ENCODE measurements around the gene LBX2.

Gene LBX2

DNA sequence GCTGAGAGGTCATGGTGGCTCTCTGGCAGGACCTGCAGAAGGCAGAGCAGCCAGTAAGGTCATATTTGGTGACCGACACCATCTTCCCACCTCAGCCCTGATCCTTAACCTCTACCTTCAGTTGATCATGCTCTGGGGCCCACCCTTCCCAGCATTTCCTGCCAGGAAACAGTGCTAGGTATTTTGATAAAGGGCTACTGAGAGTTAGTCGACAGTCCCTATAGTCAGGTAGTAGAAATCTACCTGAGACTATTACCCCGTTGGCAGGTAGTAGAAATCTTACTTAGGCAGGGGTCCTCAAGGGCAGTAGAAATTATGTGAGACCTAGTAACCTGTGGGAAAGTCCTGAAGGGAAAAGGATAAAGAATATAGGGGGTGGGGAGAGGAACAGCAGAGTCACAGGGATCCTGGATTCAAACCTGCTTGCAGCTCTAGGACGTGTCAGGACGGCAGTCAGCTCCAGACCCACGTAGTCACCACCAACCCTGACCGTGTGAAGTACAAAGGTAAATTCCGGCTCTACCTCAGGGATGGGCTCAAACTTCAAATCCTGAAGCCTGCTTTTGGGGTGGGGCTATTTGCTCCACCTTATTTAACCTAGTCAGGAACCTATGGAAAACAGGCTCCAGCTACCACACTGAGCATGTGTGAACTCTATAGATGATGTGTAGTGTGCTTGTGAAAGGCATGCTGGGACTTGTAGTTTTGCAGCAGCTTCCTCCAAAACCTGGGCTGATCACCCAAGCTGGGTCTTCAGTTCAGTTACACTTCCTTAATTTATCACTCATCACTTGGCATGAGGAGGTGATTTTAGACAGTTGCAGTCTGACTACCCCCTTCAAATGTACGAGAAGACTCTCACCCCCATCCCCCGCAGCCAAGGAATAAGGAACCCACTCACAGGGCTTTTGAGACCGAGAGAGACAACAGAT is 26.6 kb upstream of the LBX2 start, which contains the start of gene DQX1:
TSS of gene DQX1 (minus strand) at position 515 of the 932 bp plus-strand sequence. CDS start at position 13, 502 bp downstream.
- DNase-seq (ENCODE audit: low read depth): no peak

DNA sequence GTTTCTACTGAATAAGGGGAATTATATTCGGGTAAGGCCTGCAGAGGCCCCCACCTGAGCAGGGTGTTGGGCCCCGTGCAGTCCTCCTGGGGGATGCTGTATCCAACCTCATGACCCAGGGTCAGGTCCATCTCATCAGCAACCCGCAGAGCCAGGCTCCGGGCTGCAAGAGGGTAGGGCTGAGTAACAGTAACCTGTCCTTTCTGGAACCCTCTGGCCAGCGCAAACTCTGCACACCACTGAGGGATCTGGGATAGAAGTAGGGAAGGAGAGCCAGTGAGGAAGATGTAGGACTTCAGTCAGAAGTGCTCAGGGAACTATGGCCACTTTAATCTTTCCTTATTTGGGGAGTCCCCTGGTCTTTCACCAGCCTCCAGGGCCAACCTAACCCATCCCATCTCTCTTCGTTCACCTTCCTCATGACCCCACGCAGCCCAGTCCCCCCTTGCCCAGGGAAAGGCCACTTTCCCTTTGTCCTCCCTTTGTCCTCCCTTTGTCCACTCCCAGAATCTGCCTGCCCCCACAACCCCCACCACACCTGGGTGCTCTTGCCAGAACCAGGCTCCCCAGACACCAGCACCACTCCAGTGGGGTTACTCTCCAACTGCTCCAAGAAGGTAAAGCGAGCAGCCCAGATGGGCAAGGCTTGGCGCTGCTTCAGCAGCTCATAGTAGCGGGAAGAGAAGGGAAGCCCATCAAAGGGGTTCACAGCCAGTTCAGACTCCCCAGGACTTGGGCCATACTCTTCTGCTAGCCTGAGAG is 25.7 kb upstream of the LBX2 start:
- DNase-seq (ENCODE audit: low read depth): no peak

DNA sequence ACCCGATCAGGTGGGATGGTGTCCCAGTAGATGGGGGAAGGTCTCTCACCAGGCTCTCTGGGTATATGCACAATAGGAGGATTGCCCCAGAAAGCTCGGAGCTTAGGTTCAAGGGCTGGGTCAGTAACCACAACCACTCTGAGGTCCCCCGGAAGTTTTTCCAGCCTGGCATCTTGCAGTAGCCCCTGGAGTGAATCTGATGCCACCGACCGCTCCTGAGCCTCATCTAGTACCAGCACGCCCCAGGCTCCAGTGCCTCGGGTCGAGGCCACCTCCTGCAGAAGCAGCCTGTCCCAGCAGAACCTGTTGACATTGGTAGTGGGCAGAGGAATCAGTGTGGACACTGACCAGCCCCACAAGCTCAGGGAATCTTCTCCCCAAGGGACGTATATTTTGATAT is 24.6 kb upstream of the LBX2 start:
- DNase-seq (ENCODE audit: low read depth): no peak

DNA sequence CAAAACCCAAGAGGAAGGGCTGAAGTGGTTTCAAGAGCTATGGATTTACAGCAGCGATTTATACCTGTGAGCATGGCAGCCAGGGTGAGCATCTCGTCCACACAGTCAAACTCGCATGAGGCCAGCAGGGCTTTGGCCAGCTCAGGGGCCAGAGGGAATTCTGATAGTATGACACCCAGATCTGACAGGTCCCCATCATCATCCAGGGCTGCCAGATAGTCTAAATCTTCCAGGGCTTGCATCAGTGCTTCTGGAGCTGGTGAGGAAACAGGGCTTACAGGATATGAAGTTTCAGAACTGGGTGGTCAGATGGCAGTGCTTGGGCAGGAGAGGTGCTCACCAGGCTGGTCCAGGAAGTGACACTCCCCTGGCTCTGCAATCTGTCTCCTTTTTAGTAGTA is 23.1 kb upstream of the LBX2 start:
- DNase-seq (ENCODE audit: low read depth): no peak

DNA sequence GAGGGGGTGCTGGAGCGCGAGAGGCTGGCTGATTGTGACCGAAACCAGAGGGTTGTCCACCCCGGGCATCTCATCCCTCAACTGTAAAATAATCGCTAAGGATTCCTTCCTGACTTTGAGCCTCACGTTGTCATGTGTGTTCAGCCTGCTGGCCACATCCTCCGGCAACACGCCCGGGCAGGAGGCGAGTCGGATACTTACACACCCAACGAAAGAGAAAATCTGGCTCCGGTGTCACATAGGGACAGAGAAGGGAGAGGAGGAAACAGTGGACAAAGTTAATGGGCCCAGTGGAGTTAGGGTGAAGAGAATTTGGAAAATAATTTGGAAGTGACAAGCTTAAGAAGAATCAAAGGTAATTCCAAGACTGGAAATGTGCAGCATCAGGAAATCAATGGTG is 17.2 kb upstream of the LBX2 start:
- DNase-seq (ENCODE audit: low read depth): no peak

DNA sequence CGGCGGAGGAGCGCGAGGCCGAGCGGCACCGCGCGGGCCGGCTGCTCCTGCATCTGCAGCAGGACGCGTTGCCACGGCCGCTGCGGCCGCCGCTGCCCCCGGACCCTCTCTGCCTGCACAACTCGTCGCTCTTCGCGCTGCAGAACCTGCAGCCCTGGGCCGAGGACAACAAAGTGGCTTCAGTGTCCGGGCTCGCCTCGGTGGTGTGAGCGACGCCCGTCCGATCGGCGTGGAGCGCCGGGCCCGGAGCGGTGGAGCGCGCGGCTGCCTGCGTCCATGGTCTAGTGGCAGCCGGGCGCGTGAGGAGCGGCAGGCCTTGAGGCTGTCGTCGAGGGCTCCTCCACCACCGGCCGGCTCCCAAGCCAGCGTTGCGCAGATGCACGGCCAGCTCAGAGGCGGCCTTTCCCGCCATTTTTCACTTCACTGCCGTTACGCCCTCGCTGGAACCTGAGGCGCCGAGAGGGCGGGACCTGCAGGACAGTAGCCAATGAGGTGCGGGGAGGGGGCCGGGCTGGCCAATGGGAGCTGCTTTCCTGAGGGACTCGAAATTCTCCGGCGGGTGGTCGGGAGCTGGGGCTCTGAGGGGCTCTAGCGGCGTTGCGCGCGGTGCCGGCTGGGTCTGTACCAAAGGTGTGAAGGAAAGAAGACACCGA is 16.7 kb upstream of the LBX2 start:
- peak; percentile 66 for DNase-seq (ENCODE audit: low read depth)

DNA sequence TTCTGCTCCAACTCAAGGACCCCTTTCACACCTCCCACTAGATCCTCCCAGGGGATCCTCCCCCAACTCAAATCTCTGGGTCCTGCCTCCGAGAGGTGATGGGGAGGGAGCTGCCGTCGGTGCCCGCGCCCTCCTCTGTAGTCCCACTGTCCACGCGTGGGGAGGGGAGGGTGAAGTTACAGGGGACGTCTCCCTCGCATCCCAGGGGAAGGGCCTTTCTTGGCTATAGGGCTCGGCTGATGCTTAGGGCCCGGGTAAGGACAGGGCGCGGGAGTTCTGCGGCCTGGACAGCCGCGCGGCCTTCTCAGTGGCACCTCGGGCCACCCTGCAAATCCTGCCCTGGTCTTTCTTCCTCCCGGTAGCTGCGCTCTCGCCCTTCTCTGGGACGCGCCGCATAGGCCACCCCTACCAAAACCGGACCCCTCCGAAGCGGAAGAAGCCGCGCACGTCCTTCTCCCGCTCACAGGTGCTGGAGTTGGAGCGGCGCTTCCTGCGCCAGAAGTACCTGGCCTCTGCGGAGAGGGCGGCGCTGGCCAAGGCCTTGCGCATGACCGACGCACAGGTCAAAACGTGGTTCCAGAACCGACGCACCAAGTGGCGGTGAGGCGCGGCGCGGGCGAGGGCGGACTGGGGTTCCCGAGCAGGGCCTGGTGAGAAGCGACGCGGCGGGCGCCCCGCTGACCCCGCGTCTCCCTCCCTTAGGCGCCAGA is 16.0 kb upstream of the LBX2 start:
- no peak for DNase-seq (ENCODE audit: low read depth)

DNA sequence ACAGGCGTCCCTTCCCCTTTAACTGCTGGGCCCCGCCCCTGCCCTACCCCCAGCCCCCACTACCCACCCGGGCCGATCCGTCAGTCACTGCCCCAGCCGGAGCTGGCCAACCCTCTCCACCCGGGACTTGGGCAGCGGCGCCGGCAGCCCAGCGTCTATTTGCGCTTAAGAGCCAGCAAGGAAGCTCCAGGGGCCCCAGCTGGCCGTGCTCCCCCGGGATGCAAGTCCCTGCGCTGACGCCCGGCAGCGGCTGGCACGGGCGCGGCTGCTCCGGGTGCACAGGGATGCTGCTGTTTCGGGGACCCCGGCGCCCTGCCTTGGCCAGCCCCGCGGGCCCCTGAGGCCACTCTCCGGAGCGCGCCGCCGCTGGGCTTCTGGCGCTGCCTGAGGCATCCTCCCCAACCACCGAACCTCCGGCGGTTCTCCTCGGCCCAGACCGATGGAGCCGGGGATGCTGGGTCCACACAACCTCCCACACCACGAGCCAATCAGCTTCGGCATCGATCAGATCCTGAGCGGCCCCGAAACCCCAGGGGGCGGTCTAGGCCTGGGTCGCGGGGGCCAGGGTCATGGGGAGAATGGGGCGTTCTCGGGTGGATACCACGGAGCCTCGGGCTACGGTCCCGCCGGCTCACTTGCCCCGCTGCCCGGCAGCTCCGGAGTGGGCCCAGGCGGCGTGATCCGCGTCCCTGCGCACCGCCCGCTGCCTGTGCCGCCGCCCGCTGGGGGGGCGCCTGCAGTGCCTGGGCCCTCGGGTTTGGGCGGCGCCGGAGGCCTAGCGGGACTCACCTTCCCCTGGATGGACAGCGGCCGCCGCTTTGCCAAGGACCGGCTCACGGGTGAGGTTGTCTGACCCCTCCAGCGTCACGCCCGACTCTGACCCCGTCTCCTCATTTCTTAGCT is 15.2 kb upstream of the LBX2 start, which contains the start of gene TLX2:
TSS of gene TLX2 (plus strand) at position 83 of the 903 bp plus-strand sequence. CDS start at position 440, 357 bp downstream.
- DNase-seq (ENCODE audit: low read depth): no peak

DNA sequence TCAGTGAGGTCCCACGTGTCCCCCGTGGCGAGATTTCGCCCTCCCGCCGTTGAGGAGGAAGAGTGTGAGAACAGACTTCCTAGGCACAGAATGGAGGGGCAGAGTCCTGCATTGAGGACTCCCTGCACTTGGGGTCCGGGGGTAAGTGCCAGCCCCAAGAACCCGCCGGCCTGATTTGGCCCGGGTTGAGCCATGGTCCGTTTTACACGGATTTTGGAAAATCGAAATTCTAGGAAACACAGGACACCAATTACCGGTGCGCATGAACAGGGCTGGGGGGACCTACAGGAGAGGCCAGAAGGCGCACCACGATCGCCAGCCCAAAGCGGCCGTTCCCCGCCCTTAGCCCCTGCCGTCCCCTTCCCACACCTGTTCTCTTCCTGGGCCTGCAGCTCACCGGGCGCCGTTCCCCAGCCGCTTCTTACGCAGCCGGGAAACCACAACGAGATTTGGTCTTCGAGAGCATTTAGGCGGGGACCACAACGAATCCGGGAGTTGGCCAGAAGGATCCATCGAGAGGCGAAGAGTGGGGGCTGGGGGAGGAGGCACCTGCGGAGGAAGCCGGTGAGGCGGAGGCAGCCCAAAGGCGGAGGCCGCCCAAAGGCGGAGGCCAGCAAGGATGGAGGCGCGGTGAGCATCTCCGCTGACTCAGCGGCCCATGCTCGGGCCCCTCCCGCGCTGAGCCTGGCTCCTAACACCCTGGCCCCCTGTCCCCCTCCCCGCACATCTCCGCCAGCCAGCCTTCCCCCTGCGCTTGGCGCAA is 14.4 kb upstream of the LBX2 start:
- DNase-seq (ENCODE audit: low read depth): no peak

DNA sequence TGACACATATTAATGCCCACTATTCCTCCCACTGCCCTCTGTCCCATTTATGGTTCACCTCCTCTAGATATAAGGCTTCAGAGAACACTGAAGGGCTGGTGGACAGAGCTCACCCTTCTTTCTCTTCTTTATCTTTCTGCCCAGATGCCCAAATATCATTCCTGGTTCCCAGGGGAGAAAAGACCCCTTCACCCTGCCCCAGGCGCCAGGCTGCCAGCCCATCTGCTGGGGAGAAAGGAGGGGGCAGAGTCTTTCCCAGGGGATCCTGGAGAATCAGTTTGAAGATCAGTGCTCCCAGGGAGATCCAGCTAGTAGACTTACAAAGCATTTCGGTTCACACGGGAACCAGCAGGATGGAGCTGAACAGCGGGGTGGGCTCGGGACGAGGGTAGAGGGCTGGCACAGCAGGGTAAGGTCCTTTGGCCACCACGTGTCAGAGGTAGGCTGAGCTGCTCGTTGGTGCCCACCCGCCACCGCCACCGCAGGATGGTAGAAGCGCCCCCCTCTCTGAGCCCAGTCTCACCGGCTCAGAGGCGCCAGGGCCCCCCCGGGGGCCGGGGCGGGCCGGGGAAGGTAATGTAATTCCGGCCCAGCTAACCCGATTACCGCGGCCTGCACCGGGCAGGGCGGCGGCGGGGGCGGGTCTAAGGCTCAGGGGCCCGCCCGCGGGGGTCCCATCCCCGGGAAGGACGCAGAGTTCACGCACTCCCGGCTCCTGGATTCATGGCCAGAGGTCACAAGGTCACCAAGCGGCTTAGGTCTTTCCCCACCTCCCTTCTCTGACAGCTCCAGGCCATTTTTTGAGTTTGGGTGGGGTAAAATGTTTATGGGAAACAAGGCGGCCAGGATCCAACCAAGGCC is 13.6 kb upstream of the LBX2 start:
- DNase-seq (ENCODE audit: low read depth): no peak

DNA sequence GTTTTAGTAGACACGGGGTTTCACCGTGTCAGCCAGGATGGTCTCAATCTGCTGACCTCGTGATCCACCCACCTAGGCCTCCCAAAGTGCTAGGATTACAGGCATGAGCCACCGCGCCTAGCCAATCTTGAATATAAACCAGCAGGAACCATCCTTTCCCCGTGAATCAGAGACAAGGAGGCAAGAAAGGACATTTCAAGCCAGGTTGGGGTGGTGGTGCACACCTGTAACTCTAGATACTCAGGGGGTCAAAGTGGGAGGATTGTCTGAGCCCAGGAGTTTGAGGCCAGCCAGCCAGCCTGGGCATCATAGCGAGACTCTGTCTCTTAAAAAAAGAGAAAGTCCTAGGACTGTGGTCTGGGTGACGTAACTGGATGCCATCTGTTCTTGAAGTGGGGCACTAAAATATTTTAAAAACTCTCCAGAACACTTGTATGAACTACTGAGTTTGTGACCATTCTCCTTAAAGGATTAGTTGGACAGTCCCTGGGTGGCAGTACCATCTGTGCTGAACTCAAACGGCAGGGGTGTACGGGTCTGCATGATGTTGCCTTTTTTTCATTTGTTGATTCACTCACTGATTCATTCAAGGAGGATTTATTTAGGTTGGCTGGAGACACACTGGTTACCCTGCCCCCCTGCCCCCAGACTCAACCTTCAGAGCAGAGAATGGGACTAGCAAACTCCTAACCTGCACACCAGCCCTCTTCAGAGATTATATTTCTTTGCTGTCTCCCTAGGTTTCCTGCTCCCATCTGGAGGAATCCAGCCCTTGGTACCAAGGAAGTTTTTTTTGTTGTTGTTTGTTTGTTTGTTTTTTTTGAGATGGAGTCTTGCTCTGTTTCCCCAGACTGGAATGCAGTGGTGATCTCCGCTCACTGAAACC is 11.9 kb upstream of the LBX2 start:
- no peak for DNase-seq (ENCODE audit: low read depth)

DNA sequence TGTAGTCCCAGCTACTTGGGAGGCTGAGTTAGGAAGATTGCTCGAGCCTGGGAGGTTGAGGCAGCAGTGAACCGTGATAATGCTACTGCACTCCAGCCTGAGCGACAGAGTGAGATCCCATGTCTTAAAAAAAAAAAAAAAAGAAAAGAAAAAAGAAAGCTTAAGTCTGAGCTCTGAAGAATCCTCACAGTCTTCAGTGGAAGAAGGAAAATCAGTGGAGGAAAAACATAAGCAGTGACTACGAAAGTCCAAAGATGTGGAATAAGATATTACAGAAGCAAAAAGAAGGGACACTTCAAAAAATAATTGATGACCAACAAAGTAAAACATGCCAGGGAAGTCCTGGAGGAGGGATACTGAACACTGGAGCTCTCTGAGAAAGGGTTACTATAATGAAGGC is 10.9 kb upstream of the LBX2 start:
- DNase-seq (ENCODE audit: low read depth): no peak

DNA sequence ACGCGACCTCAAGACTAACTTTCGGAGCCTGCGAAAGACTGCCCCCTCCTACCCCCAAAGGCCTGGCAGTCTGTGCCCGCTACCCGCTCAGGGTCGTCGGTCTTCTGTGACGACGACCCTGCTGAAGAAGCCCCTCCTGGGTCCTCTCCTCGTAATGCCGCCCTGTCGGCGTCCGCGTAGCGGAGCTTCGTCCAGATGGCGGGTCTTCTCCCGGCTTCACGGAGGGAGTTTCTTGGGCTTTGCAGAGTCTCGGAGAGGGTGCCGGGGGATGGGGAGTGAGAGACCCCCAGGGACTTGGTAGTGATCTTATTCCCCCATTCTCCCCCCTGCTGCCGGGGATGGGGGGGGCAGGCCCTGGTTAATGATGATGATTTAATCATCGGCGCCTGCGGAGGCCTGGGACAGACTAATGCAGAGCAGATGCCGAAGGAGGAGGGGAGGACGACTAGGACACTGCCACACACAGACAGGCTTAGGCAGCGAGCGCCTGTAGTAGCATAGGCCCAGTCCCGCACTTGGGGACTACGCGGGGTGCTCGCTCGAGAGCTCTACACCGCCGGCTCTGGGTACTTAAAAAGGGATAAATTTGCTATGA is 8.6 kb upstream of the LBX2 start:
- no peak for DNase-seq (ENCODE audit: low read depth)

DNA sequence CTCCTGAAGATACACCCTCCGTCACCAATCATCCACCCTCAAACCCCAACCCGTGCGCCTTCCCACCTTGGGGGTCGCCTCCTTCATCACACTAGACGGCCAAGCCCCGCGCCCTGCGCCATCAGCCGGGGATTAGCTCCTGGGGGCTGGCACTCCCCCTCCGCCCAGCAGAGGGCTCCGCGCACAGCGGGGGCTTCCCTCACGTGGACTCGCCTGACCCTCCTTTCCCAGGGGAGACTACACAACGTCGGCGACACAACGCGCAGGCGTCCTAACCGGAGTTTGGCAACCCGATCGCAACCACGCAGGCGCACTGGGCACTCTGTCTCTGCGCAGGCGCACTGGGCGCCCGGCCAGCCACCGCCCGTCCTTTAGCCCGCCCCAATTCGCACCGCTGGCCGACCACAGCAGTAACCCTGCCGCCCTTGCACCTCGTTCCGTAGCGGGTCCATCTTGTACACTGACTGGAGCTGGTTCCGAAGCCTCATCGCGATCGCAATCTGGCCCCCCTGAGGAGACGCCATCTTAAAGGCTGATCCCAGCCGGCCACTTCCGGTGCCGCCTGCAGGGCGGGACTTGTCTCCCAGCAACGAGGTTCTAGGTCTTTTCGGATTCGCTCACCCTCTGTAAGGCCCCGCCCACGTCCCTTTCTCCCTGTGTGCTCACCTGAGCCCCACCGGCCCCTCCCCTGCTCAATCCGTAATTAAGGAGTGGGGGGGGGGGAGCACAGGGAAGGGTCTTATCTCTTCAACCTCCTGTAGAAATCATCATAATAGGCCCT is 7.9 kb upstream of the LBX2 start, which contains the start of gene PCGF1:
TSS of gene PCGF1 (minus strand) at position 551 of the 781 bp plus-strand sequence. CDS start at position 524, 27 bp downstream.
- DNase-seq (ENCODE audit: low read depth): peak; percentile 97

DNA sequence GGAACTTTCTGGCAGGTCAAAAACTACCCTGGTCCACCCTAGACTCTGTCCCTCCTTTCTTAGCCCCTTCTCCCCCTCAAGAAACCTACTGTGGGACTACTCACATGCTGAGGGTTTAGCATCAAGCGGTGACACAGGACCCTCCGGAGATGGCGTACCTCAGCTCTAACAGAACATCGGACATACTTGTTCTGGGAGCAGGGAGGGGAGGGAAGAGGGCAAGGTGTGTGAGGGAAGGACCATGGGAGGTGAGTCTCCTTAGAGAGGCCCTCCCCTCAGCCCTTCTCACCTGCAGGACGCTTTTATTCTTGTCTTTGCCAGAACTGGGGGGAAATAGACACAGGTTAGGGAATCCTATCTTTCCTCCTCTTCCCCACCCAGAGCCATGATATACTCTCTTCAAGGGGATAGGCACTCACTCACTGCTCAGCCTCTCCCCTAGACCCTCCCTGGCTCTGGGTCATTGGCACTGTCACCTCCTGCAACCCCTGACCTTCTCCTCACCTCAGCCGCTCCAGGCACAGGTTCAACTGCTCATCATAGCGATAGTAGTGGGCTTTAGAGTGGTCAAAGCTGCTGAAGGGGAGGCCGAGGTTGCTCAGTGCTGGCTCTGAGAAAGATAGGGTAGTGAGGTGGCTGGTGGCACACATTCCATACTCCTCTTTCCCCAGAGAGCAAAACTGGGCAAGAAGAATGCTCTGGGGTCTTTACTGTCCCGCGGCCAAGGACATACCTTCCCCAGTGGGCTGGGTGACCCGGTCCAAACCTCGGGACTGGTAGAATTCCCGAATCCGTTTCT is 6.2 kb upstream of the LBX2 start:
- DNase-seq (ENCODE audit: low read depth): no peak

DNA sequence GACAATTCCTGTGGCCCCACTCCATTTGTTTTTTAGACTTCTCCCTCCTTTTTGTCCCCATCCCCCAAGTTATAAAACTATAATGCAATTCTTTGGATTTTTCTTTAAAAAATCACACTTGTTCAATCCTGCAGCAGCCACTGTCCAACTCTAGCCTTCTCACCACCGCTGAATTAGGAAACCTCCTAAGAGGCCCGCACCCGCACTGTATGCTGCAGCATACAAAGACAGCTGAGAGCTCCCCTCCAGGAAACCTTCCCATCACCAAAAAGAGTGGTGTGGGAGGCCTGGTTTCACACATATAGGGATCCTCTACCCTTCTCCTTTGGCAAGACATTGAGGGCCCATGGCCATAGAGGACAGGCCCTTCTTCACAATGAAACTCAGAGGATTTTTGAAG is 5.2 kb upstream of the LBX2 start:
- DNase-seq (ENCODE audit: low read depth): no peak
